ENCODE data around the gene DNASE1L3. TPM values are rescaled to one million over a fixed set of nuclear protein-coding genes. Genes with fewer than 3 reads are reported as not detected.
A peak's percentile ranks its signal among the peaks of the same experiment; 100 is the strongest.

The DNASE1L3 gene
- total and polyA plus RNA-seq, 2 donors = 12.9 to 52.0 TPM

GRCh38 chr3:58223855-58224254 lies 13.1 kb upstream of the DNASE1L3 start:
- no peaks in the 10 kb centered on the region for H3K9me3 ChIP-seq (ENCODE audit: control insufficient read depth in 2 of 2, insufficient read depth in 1 of 2, low read length in 1 of 2)
- no peak for DNase-seq (ENCODE audit: low read depth in 6 of 9, low spot score in 9 of 9)
- 95% methylated on average over 4 of the region's 4 CpGs for WGBS
- no peak overlapping the region for H3K27ac ChIP-seq (ENCODE audit: low read depth in 1 of 2, low read length in 1 of 2)
- H3K27me3 ChIP-seq (ENCODE audit: control insufficient read depth in 2 of 2, insufficient read depth in 1 of 2, low read length in 1 of 2) = no peaks in the 10 kb centered on the region
- H3K4me3 ChIP-seq (ENCODE audit: low read length in 2 of 2) = no peak overlapping the region
- H3K36me3 ChIP-seq (ENCODE audit: control insufficient read depth in 2 of 2, insufficient read depth in 2 of 2, low read length in 1 of 2) = no peaks in the 10 kb centered on the region
- H3K4me1 ChIP-seq (ENCODE audit: control insufficient read depth in 2 of 2, insufficient read depth in 2 of 2, low read length in 2 of 2) = no peaks in the 10 kb centered on the region

DNA sequence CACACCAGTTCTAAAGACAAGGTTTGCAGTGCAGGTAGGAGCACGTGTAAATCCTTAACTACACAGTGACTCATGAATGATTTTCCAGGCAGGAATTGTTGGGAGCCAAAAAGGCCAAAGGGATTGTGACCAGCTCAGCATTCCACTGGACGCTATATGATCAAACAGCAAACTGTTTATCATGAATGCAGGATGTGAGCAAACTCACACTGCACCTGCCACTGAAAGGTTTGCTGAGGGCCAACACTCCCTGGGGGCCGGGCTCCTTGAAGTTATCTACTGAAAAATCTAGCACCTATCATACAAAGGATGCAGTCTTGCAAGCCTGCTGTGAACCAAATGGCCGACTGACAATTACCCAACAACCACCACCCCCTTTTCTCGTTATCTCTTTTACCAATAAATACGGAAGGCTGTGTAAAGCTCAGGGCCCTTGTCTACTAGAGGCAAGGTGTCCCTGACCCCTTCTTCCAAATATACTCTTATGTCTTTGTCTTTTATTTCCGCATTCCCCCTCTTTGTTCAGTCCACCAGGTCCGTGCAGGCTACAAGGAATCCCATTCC lies 11.5 kb upstream of the DNASE1L3 start:
- no peak for DNase-seq (ENCODE audit: low read depth in 6 of 9, low spot score in 9 of 9)
- 88% methylated on average over 8 of the region's 8 CpGs for WGBS
- H3K4me3 ChIP-seq (ENCODE audit: low read length in 2 of 2) = no peak overlapping the region
- H3K27me3 ChIP-seq (ENCODE audit: control insufficient read depth in 2 of 2, insufficient read depth in 1 of 2, low read length in 1 of 2) = no peaks in the 10 kb centered on the region
- no peaks in the 10 kb centered on the region for H3K36me3 ChIP-seq (ENCODE audit: control insufficient read depth in 2 of 2, insufficient read depth in 2 of 2, low read length in 1 of 2)
- no peaks in the 10 kb centered on the region for H3K9me3 ChIP-seq (ENCODE audit: control insufficient read depth in 2 of 2, insufficient read depth in 1 of 2, low read length in 1 of 2)
- H3K4me1 ChIP-seq (ENCODE audit: control insufficient read depth in 2 of 2, insufficient read depth in 2 of 2, low read length in 2 of 2) = peaks cover 3 to 4% of the 10 kb centered on the region in 2 donors
- H3K27ac ChIP-seq (ENCODE audit: low read depth in 1 of 2, low read length in 1 of 2) = no peak overlapping the region

DNA sequence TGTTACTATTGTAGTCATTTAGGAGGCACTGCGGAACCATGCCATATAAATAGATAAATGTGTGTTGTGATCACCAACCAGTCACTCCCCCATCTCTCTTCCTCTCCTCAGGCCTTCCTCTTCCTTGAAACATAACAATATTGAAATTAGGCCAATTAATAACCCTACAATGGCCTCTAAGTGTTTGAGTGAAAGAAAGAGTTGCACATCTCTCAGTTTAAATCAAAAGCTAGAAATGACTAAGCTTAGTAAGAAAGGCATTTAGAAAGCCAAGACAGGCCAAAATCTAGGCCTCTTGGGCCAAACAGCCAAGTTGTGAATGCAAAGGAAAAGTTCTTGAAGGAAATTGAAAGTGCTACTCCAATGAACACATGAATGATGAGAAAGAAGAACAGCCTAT lies 8.1 kb upstream of the DNASE1L3 start:
- peaks cover 4 to 23% of the 10 kb centered on the region in 2 donors for H3K4me1 ChIP-seq (ENCODE audit: control insufficient read depth in 2 of 2, insufficient read depth in 2 of 2, low read length in 2 of 2)

GRCh38 chr3:58217209-58217811 lies 6.5 kb upstream of the DNASE1L3 start:
- no peak overlapping the region for H3K4me3 ChIP-seq (ENCODE audit: low read length in 2 of 2)
- no peaks in the 10 kb centered on the region for H3K9me3 ChIP-seq (ENCODE audit: control insufficient read depth in 2 of 2, insufficient read depth in 1 of 2, low read length in 1 of 2)
- H3K27ac ChIP-seq (ENCODE audit: low read depth in 1 of 2, low read length in 1 of 2) = peak overlapping the region in 1 of 2 donors; percentile 20
- no peaks in the 10 kb centered on the region for H3K27me3 ChIP-seq (ENCODE audit: control insufficient read depth in 2 of 2, insufficient read depth in 1 of 2, low read length in 1 of 2)
- DNase-seq (ENCODE audit: low read depth in 6 of 9, low spot score in 9 of 9) = peak in 6 of 9 donors; percentile 49 to 80 (median 62)
- 16% methylated on average over 15 of the region's 15 CpGs for WGBS
- H3K36me3 ChIP-seq (ENCODE audit: control insufficient read depth in 2 of 2, insufficient read depth in 2 of 2, low read length in 1 of 2) = no peaks in the 10 kb centered on the region
- H3K4me1 ChIP-seq (ENCODE audit: control insufficient read depth in 2 of 2, insufficient read depth in 2 of 2, low read length in 2 of 2) = peaks cover 4 to 23% of the 10 kb centered on the region in 2 donors

More for the DNA sequence above, 8.1 kb upstream of the DNASE1L3 start:
- Histone ChIP-seq H3K4me3 (ENCODE audit: low read length in 2 of 2) (no peak overlapping the region), H3K27ac (ENCODE audit: low read depth in 1 of 2, low read length in 1 of 2) (no peak overlapping the region), H3K9me3 (ENCODE audit: control insufficient read depth in 2 of 2, insufficient read depth in 1 of 2, low read length in 1 of 2) (no peaks in the 10 kb centered on the region), H3K27me3 (ENCODE audit: control insufficient read depth in 2 of 2, insufficient read depth in 1 of 2, low read length in 1 of 2) (no peaks in the 10 kb centered on the region), H3K36me3 (ENCODE audit: control insufficient read depth in 2 of 2, insufficient read depth in 2 of 2, low read length in 1 of 2) (no peaks in the 10 kb centered on the region)
- 98% methylated on average over 1 of the region's 1 CpG for WGBS
- no peak for DNase-seq (ENCODE audit: low read depth in 6 of 9, low spot score in 9 of 9)

DNA sequence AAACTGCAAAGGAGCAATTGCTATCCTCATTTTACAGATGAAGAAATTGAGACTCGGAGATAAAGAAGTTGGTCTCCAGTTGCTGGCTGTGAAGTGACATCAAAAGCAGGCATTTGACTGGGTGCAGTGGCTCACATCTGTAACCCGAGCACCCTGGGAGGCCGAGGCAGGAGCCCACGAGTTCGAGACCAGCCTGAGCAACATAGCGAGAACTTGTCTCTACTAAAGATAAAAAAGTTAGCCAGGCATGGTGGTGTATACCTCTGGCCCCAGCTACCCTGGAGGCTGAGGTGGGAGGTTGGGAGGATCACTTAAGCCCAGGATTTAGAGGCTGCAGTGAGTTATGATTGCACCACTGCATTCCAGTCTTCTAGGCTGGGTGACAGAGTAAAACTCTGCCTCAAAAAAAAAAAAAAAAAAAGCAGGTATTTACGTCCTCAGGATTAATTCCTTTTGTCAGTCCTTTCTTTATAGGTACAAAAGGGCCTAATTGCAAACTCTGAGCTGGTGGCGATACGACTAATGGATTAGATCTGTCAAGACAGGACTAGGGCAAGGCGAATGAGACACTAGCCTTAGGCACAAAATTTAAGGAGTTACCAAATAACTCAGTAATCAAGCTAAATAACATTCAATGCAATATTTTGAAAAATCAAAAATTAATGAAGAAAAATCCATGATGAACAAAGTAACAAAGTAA lies 5.9 kb upstream of the DNASE1L3 start:
- no peaks in the 10 kb centered on the region for H3K27me3 ChIP-seq (ENCODE audit: control insufficient read depth in 2 of 2, insufficient read depth in 1 of 2, low read length in 1 of 2)
- H3K4me3 ChIP-seq (ENCODE audit: low read length in 2 of 2) = no peak overlapping the region
- WGBS = 93% methylated on average over 10 of the region's 10 CpGs
- no peaks in the 10 kb centered on the region for H3K9me3 ChIP-seq (ENCODE audit: control insufficient read depth in 2 of 2, insufficient read depth in 1 of 2, low read length in 1 of 2)
- no peak overlapping the region for H3K27ac ChIP-seq (ENCODE audit: low read depth in 1 of 2, low read length in 1 of 2)
- no peak for DNase-seq (ENCODE audit: low read depth in 6 of 9, low spot score in 9 of 9)
- H3K4me1 ChIP-seq (ENCODE audit: control insufficient read depth in 2 of 2, insufficient read depth in 2 of 2, low read length in 2 of 2) = peaks cover 4 to 23% of the 10 kb centered on the region in 2 donors
- H3K36me3 ChIP-seq (ENCODE audit: control insufficient read depth in 2 of 2, insufficient read depth in 2 of 2, low read length in 1 of 2) = no peaks in the 10 kb centered on the region

GRCh38 chr3:58215317-58216025 lies 4.7 kb upstream of the DNASE1L3 start:
- no peaks in the 10 kb centered on the region for H3K27me3 ChIP-seq (ENCODE audit: control insufficient read depth in 2 of 2, insufficient read depth in 1 of 2, low read length in 1 of 2)
- H3K9me3 ChIP-seq (ENCODE audit: control insufficient read depth in 2 of 2, insufficient read depth in 1 of 2, low read length in 1 of 2) = no peaks in the 10 kb centered on the region
- peak overlapping the region; percentile 38 to 46 for H3K27ac ChIP-seq (ENCODE audit: low read depth in 1 of 2, low read length in 1 of 2)
- WGBS = 75% methylated on average over 10 of the region's 10 CpGs
- H3K4me1 ChIP-seq (ENCODE audit: control insufficient read depth in 2 of 2, insufficient read depth in 2 of 2, low read length in 2 of 2) = peaks cover 4 to 27% of the 10 kb centered on the region in 2 donors
- no peaks in the 10 kb centered on the region for H3K36me3 ChIP-seq (ENCODE audit: control insufficient read depth in 2 of 2, insufficient read depth in 2 of 2, low read length in 1 of 2)
- DNase-seq (ENCODE audit: low read depth in 6 of 9, low spot score in 9 of 9) = no peak
- no peak overlapping the region for H3K4me3 ChIP-seq (ENCODE audit: low read length in 2 of 2)

DNA sequence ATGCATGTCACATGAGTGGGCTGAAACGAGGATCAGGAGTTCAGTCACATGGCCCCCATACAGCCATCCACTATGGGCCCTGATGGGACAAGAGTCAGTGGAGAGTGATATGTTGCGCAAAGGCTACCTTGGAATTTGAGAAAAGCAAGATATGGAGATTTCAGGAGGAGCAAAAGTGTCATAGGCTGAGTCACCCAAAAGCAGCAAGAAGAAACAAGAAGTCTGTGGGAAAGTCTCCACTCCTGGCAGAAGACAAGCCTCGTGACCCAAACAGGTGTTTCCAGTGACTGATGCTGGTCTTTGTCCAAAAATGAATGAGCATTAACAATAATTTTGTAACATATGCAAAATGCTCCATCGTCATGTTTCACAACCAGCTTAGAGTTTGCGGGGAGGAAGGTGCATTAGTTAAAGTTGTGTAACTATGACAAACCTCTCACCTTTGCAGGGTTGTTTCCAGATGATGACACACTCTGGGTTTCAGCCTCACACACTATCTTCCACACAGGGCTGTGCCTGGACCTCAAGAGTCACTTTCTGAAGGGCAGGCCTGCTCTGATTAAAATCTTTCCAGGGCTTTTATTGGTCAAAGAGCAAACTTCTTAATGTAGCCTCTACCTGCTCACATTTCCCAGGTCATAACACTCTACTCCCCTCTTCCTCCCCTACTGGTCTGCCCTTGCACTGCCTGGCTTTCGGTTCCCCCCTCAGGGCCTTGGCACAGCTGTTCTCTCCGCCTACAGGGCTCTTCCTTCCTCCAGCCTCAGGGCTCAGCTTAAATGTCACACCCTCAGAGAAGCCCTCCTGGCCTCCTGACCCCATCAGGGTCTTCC lies 3.9 kb upstream of the DNASE1L3 start:
- H3K27me3 ChIP-seq (ENCODE audit: control insufficient read depth in 2 of 2, insufficient read depth in 1 of 2, low read length in 1 of 2) = no peaks in the 10 kb centered on the region
- 39% methylated on average over 7 of the region's 7 CpGs for WGBS
- peak in 3 of 9 donors; percentile 34 to 59 (median 47) for DNase-seq (ENCODE audit: low read depth in 6 of 9, low spot score in 9 of 9)
- no peaks in the 10 kb centered on the region for H3K36me3 ChIP-seq (ENCODE audit: control insufficient read depth in 2 of 2, insufficient read depth in 2 of 2, low read length in 1 of 2)
- H3K9me3 ChIP-seq (ENCODE audit: control insufficient read depth in 2 of 2, insufficient read depth in 1 of 2, low read length in 1 of 2) = no peaks in the 10 kb centered on the region
- peaks cover 4 to 27% of the 10 kb centered on the region in 2 donors for H3K4me1 ChIP-seq (ENCODE audit: control insufficient read depth in 2 of 2, insufficient read depth in 2 of 2, low read length in 2 of 2)
- peak overlapping the region; percentile 43 to 46 for H3K27ac ChIP-seq (ENCODE audit: low read depth in 1 of 2, low read length in 1 of 2)
- H3K4me3 ChIP-seq (ENCODE audit: low read length in 2 of 2) = no peak overlapping the region

DNA sequence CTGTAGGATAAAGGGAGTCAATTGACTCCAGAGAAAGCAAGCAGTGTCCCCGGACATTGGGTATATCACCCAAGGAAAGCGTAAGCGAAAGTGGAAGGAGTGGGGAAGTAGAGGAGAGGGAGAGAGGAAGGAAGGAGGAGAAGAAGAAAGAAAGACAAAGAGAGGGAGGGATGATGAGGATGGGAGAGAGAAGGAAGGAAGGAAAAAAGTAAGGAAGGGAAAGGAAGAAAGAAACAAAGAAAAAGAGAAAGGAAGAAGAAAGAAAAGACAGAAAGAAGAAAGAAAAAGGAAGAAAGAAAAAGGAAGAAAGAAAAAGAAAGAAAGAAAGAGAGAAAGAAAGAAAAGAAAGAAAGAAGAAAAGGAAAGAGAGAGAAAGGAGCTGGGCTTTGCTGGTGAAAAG lies 839 bp downstream of the DNASE1L3 start:
- Histone ChIP-seq H3K36me3 (ENCODE audit: control insufficient read depth in 2 of 2, insufficient read depth in 2 of 2, low read length in 1 of 2) (no peaks in the 10 kb centered on the region), H3K27ac (ENCODE audit: low read depth in 1 of 2, low read length in 1 of 2) (no peak overlapping the region), H3K4me3 (ENCODE audit: low read length in 2 of 2) (no peak overlapping the region), H3K4me1 (ENCODE audit: control insufficient read depth in 2 of 2, insufficient read depth in 2 of 2, low read length in 2 of 2) (peaks cover 0 to 10% of the 10 kb centered on the region in 2 donors), H3K9me3 (ENCODE audit: control insufficient read depth in 2 of 2, insufficient read depth in 1 of 2, low read length in 1 of 2) (no peaks in the 10 kb centered on the region), H3K27me3 (ENCODE audit: control insufficient read depth in 2 of 2, insufficient read depth in 1 of 2, low read length in 1 of 2) (no peaks in the 10 kb centered on the region)
- no peak for DNase-seq (ENCODE audit: low read depth in 6 of 9, low spot score in 9 of 9)
- 98% methylated on average over 3 of the region's 3 CpGs for WGBS

Data from thymus (tissue), 11 donors.